ENCODE data around the gene F8. TPM values are rescaled to one million over a fixed set of nuclear protein-coding genes. Genes with fewer than 3 reads are reported as not detected.

Gene F8
- total RNA-seq, result 10 to 100 TPM in 5 of 6 donors, 1 to 10 TPM in 1; 4.3 to 47.1 (median 21.7) TPM

GRCh38 chrX:155022585-155022984, at the start of gene F8:
Gene F8, minus strand, starts transcription at chrX:155022723. Its CDS starts 171 bp downstream, at chrX:155022552.
- H3K4me1 ChIP-seq, result peaks cover 0 to 4% (median 0%) of the 10 kb centered on the region in 4 donors
- ATAC-seq (ENCODE audit: low FRiP score in 2 of 2) (no peak), DNase-seq (no peak)
- peak within 1 kb of the TSS in 1 of 4 donors; percentile 43 for H3K27ac ChIP-seq
- no peak for TF ChIP-seq EP300 (IDR thresholded peaks at IDR 0.05)
- TF ChIP-seq POLR2AphosphoS5 (IDR thresholded peaks at IDR 0.05), result no peak
- no peak for TF ChIP-seq POLR2A (IDR thresholded peaks at IDR 0.05)
- TF ChIP-seq CTCF (IDR thresholded peaks at IDR 0.05), result no peak
- no peaks in the 10 kb centered on the region for H3K9me3 ChIP-seq
- WGBS, 2 donors, result 0 to 11% methylated on average over 1 of the region's 1 CpG
- no peaks in the 10 kb centered on the region for H3K27me3 ChIP-seq
- peak within 1 kb of the TSS in 2 of 4 donors; percentile 21 to 33 for H3K4me3 ChIP-seq
- no peaks in the 10 kb centered on the region for H3K36me3 ChIP-seq

- H3K27me3 ChIP-seq, result no peaks in the 10 kb centered on the region
- H3K4me3 ChIP-seq, result peak overlapping the region; percentile 42 to 71 (median 64)
- peaks cover 0 to 9% (median 5%) of the 10 kb centered on the region in 4 donors for H3K4me1 ChIP-seq
- DNase-seq (peak in 1 of 2 donors; percentile 24), ATAC-seq (ENCODE audit: low FRiP score in 2 of 2) (no peak)
- H3K36me3 ChIP-seq, result no peaks in the 10 kb centered on the region
- 6 to 41% methylated on average over 2 to 25 of the region's 25 CpGs for WGBS, 2 donors
- no peak for TF ChIP-seq POLR2A (IDR thresholded peaks at IDR 0.05)
- no peak for TF ChIP-seq EP300 (IDR thresholded peaks at IDR 0.05)
- no peak for TF ChIP-seq CTCF (IDR thresholded peaks at IDR 0.05)
- TF ChIP-seq POLR2AphosphoS5 (IDR thresholded peaks at IDR 0.05), result no peak
- no peaks in the 10 kb centered on the region for H3K9me3 ChIP-seq
- peak overlapping the region; percentile 83 to 91 (median 86) for H3K27ac ChIP-seq
Observed at GRCh38 chrX:155071694-155072280, 49.3 kb upstream of the F8 start.

- peak within 1 kb of the TSS; percentile 42 to 71 (median 64) for H3K4me3 ChIP-seq
- H3K36me3 ChIP-seq, result no peaks in the 10 kb centered on the region
- H3K27me3 ChIP-seq, result no peaks in the 10 kb centered on the region
- peak within 1 kb of the TSS; percentile 86 to 91 (median 88) for H3K27ac ChIP-seq
- no peaks in the 10 kb centered on the region for H3K9me3 ChIP-seq
- DNase-seq (peak; percentile 85 to 95), ATAC-seq (ENCODE audit: low FRiP score in 2 of 2) (peak; percentile 95 to 97)
- WGBS, 2 donors, result 0 to 41% methylated on average over 13 to 66 of the region's 81 CpGs
- H3K4me1 ChIP-seq, result peaks cover 0 to 9% (median 5%) of the 10 kb centered on the region in 4 donors
- TF ChIP-seq POLR2A (IDR thresholded peaks at IDR 0.05) (peak in 3 of 4 donors; percentile 43 to 70 (median 46)), POLR2AphosphoS5 (IDR thresholded peaks at IDR 0.05) (peak; percentile 51 to 57), CTCF (IDR thresholded peaks at IDR 0.05) (no peak), EP300 (IDR thresholded peaks at IDR 0.05) (no peak)
Observed at GRCh38 chrX:155070975-155071693, 48.6 kb upstream of the F8 start, which contains the start of the genes BRCC3, CMC4 and MTCP1. Gene BRCC3, plus strand, starts transcription at chrX:155071508. Its CDS starts 20 bp downstream, at chrX:155071528. Gene CMC4, minus strand, starts transcription at chrX:155071136. Its CDS starts 7,113 bp downstream, at chrX:155064023. Gene MTCP1, minus strand, starts transcription at chrX:155071136. Its CDS starts 5,126 bp downstream, at chrX:155066010.

GRCh38 chrX:155070663-155070974, 48.1 kb upstream of the F8 start:
- Histone ChIP-seq H3K4me3 (peak overlapping the region in 3 of 4 donors; percentile 60 to 67 (median 60)), H3K27ac (peak overlapping the region; percentile 86 to 91 (median 88)), H3K4me1 (peaks cover 0 to 9% (median 5%) of the 10 kb centered on the region in 4 donors), H3K27me3 (no peaks in the 10 kb centered on the region), H3K36me3 (no peaks in the 10 kb centered on the region), H3K9me3 (no peaks in the 10 kb centered on the region)
- TF ChIP-seq EP300 (IDR thresholded peaks at IDR 0.05), result no peak
- TF ChIP-seq POLR2AphosphoS5 (IDR thresholded peaks at IDR 0.05), result no peak
- TF ChIP-seq POLR2A (IDR thresholded peaks at IDR 0.05), result no peak
- TF ChIP-seq CTCF (IDR thresholded peaks at IDR 0.05), result no peak
- DNase-seq (no peak), ATAC-seq (ENCODE audit: low FRiP score in 2 of 2) (peak in 1 of 2 donors; percentile 38)
- 41% methylated on average over 16 of the region's 16 CpGs; no CpG with 5 or more reads in 1 of the 2 donors for WGBS, 2 donors
